K562 (cell line): ENCODE data around the gene FAM187B. TPM values are rescaled to one million over a fixed set of nuclear protein-coding genes. Genes with fewer than 3 reads are reported as not detected.

Experiments
- ARNT ChIP-seq, 2 experiments: fragments of 450-650 bp; IDR thresholded peaks; 2 replicates each; pipeline ENCODE4 v1.6.1; 2016; ENCODE audit warnings: mild to moderate bottlenecking in 1 of 2
- KLF1 ChIP-seq: fragments of 450-650 bp; IDR thresholded peaks from 2 replicates; pipeline ENCODE4 v1.6.1; 2016; ENCODE audit warnings: missing genetic modification characterization, missing compliant biosample characterization
- MGA ChIP-seq: fragments of 450-650 bp; IDR thresholded peaks from 2 replicates; pipeline ENCODE4 v1.6.1; 2016; ENCODE audit warnings: mild to moderate bottlenecking, moderate library complexity
- PHTF2 ChIP-seq: fragments of 250-450 bp; sonication (Bioruptor Pico); IDR thresholded peaks from 2 replicates; pipeline ENCODE4 v1.5.0; 2021; ENCODE audit warnings: mild to moderate bottlenecking
- RUNX1 ChIP-seq: sonication (generic); IDR thresholded peaks from 2 replicates; pipeline ENCODE4 v1.6.1; 2016; ENCODE audit warnings: antibody characterized with exemption, low read depth
- ZNF175 ChIP-seq: fragments of 200-800 bp; sonication (Bioruptor generic); IDR thresholded peaks from 2 replicates; pipeline ENCODE4 v1.6.1; 2016; ENCODE audit warnings: low read depth, mild to moderate bottlenecking, missing genetic modification characterization, missing compliant biosample characterization
- ZNF551 ChIP-seq: fragments of 250-450 bp; sonication (Bioruptor Pico); IDR thresholded peaks from 2 replicates; pipeline ENCODE4 v1.5.0; 2021; ENCODE audit warnings: mild to moderate bottlenecking, moderate library complexity
- polyA plus RNA-seq, 8 experiments: library from polyadenylated mRNA; depleted of rRNA in 4 of 8; stranded (reverse) in 5 of 8; unstranded in 3 of 8; fragments of >200 nt; fragmentation: Nextera tagmentation in 2 of 8; fragmentation: Illumina TruSeq in 1 of 8; extraction: Ambion mirVana in 2 of 8; extraction: Trizol in 1 of 8; gene quantifications; 2 replicates each; pipeline versions ENCODE4 v1.2.1 to v1.2.3, GENCODE V29; 2011 to 2014; ENCODE audit warnings: inconsistent platforms in 1 of 8, missing spikeins in 1 of 8
- total RNA-seq, 7 experiments: library from RNA; depleted of rRNA in 6 of 7; stranded (reverse); fragments of >200 nt in 6 of 7; fragmentation: Illumina TruSeq in 2 of 7; extraction: Trizol in 2 of 7; gene quantifications; 2 replicates each; pipeline versions ENCODE4 v1.2.1 to v1.2.3, GENCODE V29; 2011 to 2021; ENCODE audit warnings: low replicate concordance in 1 of 7
- TF ChIP-seq, protein P1 (sequence below): fragments of 450-650 bp; formaldehyde crosslinking; IDR thresholded peaks from 2 replicates; pipeline ENCODE4 v1.4.0; 2022; ENCODE audit warnings: missing genetic modification characterization
- TF ChIP-seq, protein P2 (sequence below): fragments of 250-450 bp; sonication (Bioruptor Pico); IDR thresholded peaks from 2 replicates; pipeline ENCODE4 v1.4.0; 2020

Gene FAM187B
- total and polyA plus RNA-seq, 9 of the 15 experiments (the other 6 are each of a cell fraction or from before 2014, with no cell fraction given) = 0.04 to 0.09 TPM; not detected in 7

- TF ChIP-seq MGA (no peak), ARNT (IDR thresholded peaks at IDR 0.05) (no peak), ZNF175 (no peak), KLF1 (tag) (no peak), PHTF2 (CRISPR knock-in tag) (no peak), RUNX1 (no peak), ZNF551 (CRISPR knock-in tag) (no peak)
- TF ChIP-seq, protein P1, sequence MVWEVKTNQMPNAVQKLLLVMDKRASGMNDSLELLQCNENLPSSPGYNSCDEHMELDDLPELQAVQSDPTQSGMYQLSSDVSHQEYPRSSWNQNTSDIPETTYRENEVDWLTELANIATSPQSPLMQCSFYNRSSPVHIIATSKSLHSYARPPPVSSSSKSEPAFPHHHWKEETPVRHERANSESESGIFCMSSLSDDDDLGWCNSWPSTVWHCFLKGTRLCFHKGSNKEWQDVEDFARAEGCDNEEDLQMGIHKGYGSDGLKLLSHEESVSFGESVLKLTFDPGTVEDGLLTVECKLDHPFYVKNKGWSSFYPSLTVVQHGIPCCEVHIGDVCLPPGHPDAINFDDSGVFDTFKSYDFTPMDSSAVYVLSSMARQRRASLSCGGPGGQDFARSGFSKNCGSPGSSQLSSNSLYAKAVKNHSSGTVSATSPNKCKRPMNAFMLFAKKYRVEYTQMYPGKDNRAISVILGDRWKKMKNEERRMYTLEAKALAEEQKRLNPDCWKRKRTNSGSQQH (CRISPR knock-in tag) = no peak
- TF ChIP-seq, protein P2, sequence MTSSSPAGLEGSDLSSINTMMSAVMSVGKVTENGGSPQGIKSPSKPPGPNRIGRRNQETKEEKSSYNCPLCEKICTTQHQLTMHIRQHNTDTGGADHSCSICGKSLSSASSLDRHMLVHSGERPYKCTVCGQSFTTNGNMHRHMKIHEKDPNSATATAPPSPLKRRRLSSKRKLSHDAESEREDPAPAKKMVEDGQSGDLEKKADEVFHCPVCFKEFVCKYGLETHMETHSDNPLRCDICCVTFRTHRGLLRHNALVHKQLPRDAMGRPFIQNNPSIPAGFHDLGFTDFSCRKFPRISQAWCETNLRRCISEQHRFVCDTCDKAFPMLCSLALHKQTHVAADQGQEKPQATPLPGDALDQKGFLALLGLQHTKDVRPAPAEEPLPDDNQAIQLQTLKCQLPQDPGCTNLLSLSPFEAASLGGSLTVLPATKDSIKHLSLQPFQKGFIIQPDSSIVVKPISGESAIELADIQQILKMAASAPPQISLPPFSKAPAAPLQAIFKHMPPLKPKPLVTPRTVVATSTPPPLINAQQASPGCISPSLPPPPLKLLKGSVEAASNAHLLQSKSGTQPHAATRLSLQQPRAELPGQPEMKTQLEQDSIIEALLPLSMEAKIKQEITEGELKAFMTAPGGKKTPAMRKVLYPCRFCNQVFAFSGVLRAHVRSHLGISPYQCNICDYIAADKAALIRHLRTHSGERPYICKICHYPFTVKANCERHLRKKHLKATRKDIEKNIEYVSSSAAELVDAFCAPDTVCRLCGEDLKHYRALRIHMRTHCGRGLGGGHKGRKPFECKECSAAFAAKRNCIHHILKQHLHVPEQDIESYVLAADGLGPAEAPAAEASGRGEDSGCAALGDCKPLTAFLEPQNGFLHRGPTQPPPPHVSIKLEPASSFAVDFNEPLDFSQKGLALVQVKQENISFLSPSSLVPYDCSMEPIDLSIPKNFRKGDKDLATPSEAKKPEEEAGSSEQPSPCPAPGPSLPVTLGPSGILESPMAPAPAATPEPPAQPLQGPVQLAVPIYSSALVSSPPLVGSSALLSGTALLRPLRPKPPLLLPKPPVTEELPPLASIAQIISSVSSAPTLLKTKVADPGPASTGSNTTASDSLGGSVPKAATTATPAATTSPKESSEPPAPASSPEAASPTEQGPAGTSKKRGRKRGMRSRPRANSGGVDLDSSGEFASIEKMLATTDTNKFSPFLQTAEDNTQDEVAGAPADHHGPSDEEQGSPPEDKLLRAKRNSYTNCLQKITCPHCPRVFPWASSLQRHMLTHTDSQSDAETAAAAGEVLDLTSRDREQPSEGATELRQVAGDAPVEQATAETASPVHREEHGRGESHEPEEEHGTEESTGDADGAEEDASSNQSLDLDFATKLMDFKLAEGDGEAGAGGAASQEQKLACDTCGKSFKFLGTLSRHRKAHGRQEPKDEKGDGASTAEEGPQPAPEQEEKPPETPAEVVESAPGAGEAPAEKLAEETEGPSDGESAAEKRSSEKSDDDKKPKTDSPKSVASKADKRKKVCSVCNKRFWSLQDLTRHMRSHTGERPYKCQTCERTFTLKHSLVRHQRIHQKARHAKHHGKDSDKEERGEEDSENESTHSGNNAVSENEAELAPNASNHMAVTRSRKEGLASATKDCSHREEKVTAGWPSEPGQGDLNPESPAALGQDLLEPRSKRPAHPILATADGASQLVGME (CRISPR knock-in tag) = no peak
These were observed 12.9 kb upstream of the FAM187B start (continued) for GRCh38 chr19:35241417-35241816.
